GM19372 (cell line): ENCODE data around the gene LRP10.
A peak's percentile ranks its signal among the peaks of the same experiment; 100 is the strongest.
"Not testable (repeated sequence)": the region's sequence is repeated elsewhere in the genome, so short reads cannot be mapped to it uniquely, and the experiment has no call there.

Experiments used
- ATAC-seq: cut with Tn5 transposase; IDR thresholded peaks from one replicate; pipeline ENCODE4 v1.9.1; 2021; ENCODE audit warnings: mild to moderate bottlenecking, low read depth, moderate library complexity; ENCODE audit not compliant: unreplicated experiment

The LRP10 gene

DNA sequence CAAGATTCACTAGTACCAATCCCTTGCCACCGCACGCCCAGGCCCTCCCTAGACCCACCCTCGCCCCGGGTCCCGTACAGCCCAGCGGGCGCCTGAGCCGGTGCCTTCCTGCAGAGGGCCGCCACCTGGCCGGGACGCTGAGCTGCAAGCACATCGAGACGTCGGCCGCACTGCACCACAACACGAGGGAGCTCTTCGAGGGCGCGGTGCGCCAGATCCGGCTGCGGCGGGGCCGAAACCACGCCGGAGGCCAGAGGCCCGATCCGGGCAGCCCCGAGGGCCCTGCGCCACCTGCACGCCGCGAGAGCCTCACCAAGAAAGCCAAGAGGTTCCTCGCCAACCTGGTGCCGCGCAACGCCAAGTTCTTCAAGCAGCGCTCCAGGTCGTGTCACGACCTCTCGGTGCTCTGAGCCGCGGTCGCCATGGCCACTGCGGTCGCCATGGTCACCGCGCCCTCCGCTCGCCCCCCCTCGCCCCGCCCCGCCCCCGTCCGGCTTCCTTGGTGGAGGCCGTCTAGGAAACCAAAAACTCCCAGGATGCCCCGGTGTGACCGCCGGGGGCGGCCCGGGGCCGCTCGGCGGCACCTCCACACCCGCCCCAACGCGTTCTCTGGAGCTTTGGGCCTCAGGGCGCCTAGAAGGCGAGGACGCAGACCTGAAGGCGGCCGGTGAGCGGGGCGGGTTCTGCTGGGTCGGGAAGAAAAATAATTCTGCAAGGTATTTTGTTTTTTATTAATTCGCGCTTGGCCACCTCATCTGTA, 15.1 kb downstream of the LRP10 start:
- ATAC-seq = peak; percentile 56

DNA sequence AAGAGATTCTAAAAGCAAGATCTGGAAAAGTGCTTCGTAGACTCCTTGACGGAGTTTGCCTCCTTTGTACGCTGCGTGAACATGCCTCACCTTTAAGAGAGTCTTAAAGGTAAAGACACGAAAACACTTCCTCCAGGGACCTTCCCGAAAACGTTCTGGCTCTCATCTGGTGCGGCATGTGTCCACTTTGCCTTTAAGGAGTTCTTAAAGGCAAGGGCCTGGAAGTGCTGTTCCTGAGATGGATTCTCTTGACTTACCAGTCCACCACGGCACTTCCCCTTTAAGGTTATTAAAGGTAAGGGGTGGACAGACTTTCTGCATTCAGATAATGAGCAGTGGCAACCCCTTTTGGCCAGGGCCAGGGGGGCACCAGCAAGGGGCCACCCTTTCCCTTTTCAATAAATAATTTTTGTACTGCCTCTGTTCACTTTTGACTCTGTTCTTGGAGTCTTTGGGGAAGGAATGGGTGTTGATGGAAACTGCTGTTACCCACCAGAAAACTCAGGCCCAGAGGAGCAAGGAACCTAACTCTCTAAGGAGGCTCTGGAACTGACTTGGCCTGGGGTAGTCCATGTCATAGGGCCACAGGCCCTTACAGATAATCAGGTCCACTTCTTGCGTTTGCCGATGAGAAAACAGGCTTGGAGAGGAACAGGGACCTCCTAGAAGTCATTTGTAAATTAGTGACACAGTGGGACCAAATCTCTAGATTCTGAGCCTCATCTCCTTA, 15.9 kb downstream of the LRP10 start:
- ATAC-seq = peak; percentile 34

DNA sequence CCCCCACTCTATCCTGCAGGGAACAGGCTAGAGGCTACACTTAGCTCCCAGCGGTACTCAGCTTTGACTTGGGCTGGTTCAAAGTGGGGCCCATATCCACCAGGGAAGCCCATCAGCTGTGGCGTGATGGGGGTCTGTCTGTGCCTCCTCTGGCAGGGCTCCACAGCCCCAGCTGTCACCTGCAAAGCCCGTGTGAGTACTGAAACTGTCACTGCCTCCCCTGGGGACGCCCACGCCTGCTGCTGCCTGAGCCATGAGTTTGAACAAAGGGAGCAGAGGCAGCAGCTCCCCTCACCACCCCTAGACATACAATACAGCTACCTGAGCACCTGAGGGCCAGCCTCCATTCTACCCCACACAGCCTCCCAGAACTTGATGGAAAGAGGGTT, 16.4 kb downstream of the LRP10 start:
- peak; percentile 33 for ATAC-seq

DNA sequence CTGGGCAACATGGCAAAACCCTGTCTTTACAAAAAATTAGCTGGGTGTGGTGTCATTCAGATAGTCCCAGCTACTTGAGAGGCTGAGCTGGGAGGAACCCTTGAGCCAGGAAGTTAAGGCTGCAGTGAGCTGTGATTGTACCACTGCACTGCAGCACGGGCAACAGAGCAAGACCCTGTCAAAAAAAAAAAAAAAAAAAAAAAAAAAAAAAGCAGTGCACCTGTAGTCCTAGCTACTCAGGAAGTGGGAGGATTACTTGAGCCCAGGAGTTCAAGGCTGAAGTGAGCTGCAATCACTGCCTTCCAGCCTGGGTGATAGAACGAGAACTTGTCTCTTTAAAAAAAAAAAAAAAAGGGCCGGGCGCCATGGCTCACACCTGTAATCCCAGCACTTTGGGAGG, 17.1 kb downstream of the LRP10 start:
- no peak for ATAC-seq

DNA sequence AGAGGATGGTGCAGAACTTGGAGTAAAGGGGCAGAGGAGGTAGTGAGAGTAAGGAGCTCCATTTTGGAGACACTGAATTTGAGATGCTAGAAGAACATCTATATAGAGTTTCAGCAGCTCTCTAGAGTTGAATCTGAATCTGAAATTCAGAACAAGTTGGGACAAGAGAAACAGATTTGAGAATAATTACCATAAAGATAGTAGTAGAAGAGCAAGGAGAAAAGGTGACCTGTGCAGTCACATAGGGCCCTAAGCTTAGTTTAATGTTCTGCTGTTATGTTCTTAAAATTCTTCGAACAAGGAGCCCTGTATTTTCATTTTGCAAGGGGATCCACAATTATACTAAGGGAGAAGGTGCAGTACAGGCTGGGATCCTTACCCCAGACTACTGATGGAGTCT, 18.9 kb downstream of the LRP10 start:
- ATAC-seq = no peak

DNA sequence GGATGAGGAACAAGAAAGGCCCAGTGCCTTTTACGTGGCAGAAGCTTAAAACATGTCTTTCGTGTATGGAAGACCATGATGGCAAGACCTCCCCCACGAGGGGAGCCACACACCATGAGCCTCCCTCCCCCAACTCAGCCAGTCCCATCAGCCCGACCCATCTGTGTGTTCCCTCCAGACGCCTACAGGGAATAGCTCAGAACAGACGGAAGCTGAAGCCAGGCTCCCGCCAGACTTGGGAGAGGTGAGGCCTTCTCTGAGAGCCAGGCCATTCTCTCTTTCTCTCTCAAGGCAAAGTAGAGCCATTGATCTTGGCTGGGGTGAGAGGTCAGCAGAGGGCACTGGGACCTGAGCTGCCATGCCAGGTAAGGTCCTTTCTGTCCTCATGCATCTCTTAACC, 20.9 kb downstream of the LRP10 start:
- ATAC-seq = no peak

DNA sequence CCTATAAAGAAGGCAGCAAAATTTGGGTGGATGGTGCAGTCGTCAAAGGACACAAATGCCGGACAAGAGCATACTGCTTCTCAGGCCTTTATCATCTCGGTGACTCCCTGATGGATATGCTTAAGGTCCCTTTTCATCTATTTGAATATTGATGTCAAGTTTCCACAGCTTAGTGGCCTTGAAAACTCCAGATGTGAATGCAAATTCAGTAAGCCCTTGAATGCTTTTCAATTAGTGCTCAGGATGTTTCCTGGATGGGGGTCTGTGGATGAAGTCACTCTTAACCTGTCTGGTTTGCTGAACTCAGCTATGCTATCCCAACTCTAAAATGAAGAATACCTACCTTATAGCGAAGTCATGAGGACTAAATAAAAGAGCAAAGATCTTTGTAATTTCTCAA, 22.2 kb downstream of the LRP10 start:
- ATAC-seq = no peak

DNA sequence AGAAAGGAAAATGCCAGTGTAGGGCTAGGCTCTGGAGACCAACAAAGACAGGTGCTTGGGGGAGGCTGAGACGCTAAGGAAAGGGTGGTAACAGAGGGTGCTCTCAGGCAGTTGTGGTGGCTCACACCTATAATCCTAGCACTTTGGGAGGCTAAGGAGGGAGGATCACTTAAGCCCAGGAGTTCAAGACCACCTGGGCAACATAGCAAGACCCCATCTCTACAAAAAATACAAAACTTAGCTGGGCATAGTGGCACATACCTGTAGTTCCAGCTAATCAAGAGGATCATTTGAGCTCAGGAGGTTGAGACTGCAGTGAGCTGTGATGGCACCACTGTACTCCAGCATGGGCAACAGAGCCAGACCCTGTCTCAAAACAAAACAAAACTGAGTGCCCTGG, 23.9 kb downstream of the LRP10 start:
- ATAC-seq = no peak

DNA sequence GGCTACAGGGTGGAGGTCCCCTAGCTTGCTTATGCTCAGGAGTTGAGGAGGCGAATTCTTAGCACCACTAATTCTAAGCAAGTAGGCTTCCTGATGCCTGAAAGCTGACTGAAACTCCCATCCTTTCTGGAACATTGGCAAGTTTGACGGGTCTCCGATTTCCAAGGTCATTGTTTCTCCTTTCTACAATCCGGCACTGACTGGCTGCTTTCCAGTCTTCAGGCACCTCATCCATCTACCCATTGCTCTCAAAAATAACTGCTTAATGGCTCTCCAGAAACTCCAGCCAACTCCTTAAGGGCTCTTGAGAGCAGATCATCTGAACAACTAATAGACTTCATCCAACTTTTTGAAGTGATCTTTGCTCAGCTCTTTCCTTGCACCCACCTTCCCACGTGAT, 24.8 kb downstream of the LRP10 start:
- no peak for ATAC-seq

DNA sequence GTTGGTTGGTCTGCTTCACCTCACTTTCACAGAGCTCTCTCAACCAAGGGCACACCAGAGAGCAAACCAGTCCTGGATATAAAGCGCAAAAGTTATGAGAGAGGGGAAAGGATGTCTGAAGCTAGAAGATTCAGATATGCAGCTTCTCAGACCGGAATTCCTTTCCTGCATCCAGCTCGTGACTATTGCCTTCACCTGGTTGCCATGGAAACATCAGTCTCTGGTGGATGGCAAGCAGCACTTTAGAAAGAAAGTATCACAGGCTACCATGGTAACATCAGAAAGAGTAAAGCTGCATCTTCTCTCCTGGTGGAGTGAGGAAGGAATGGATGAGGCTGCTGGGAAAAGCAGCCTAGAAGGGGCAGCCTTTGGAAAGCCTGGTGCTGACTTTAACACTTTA, 25.2 kb downstream of the LRP10 start:
- no peak for ATAC-seq

DNA sequence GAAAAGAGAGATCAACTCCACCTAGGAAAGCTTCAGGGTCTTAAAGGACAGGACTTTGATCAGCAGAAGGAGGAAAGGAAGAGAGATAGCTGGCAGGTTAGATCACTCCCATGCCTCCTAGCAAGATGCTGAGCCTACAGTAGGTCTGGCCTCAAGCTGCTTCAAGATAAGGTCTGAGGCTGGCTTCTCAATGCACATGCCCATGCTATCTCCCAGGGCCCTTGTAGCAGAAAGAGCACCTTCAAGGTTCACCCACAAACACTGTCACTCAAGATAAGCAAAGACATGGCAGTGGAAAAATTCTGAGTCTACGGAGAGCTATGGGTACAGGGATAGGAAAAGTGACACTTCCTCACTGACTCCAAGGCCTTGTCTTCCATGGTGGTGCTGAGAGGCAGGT, 25.8 kb downstream of the LRP10 start:
- ATAC-seq = no peak

DNA sequence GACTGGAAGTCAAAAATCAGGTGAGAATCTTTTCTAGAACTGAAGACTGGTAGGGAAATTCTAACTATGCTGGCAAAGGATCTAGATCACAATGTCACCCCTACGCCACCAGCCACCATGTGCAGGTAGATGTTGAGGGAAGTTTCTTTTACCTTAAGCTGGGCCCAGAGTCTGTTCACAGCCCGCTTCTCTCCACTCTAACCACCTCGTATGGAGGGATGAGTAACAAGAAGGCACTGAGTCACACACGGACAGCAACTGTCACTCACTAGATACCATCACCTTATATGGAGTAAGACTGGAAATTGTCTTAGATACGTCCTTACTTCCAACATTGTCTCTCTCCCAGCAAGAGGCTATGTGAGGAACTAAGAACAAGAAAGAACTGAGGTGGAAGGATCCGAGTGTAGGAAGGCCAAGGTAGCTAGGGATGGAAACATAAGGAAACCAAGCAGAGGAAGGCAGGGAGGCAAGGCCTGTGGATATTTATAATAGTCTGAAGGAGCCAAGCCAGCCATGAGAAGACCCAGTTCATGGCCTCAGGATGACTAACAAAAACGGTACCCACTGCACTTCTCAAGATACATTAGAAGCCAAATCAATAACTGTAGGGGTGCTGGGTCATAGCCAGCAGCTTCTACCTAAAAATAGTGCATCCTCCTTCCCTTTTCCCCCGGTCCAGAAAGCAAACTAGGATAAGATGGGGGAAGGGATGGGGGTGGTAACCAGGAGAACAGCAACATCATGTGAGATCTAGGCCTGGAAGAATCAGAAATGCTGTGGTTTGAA, 27.0 kb downstream of the LRP10 start:
- ATAC-seq = no peak

DNA sequence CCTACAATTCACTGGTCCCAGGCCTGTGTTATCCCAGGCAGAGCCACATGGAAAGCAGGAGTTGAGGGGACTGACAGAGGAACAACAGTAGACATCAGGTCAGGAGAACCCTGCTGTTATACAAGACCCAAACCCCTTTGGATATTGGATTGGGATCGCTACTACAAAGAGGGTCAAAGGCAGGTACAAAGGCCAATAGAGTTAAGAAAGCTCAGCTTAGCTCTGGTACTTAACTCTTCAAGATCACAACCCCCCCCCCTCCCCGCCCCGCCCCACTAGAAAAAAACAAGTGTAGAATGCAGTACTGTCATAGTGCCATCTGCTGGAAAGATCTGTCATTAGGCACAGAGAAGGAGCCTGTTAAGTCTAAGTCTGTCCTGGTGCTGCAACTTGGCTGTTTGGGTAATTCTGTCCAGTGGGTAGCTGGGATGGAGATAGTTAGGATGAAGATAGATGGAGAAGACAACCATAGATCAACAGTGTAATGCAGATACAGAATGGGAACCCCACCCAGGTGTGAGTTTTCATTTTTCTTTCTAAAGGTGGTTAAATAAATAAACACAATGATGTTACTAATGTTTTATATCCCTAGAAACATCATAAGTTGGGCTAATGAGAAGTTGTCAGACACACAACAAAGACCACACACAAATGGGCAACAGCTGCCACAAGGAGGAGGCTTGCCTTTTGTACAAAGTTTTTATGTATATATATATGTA, 28.7 kb downstream of the LRP10 start:
- no peak for ATAC-seq

DNA sequence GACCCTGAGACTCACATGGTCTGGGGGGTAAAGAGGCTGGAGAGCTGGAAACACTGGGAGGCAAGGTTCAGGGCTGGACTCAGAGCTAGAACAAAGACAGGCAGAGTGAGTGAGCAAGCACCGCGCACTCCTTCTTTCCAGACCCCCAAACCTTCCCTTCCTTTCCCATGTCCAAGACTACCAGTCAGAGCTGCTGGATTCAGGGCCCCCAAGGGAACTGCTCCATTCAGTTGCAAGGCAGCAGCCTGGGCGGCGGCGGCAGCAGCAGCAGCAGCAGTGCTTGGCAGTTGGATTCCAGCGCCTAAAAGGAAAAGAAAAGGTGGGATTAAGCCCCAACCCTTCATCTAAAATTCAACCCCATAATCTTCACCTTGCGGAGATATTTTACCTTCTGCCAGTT, 30.3 kb downstream of the LRP10 start:
- no peak for ATAC-seq

DNA sequence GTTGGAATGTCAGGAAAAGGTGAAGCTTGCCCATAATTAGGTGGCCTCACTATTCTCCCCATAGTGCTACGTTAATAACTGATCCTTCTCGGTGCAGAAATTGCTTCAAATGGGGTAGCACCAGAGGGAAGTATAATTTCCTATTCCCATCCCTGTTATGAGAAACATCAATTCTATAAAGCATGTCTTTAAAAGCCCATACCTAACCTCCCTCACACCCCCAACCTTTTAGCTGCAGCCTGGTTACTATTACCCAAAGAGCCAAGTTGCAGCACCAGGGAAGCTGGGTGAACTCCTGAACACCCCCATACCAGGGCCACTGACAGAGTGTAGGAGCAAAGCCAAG, 32.2 kb downstream of the LRP10 start:
- ATAC-seq = no peak

DNA sequence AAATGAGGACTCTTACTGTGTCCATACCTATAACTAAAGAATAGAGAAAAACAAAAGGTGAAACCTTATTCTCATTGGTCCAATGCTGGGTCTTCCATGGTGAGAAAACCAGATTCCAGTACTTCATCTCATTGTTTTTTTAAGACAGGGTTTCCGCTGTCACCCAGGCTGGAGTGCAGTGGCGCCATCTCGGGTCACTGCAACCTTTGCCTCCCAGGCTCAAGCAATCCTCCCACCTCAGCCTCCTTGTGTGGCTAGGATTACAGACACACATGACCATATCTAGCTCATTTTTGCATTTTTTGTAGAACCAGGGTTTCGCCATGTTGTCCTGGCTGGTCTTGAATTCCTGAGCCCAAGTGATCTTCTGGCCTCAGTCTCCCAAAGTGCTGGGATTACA, 34.1 kb downstream of the LRP10 start:
- no peak for ATAC-seq

DNA sequence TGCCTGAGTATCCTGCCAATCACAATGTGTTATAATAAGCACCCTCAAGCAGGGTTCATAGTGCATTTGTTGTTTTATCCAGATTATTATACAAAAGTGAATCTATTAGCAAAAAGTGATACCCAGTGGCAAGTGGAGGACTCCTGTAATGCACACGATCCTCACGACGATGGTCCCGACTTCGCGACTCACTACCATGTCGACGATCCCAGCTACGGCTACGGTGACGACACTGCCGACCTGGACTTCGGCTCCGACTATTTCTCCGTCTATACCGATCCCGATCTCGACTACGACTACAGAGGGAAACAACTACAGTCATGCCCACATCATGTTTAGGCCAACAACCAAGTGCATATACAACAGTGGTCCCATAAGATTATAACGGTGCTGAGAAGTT, 34.5 kb downstream of the LRP10 start:
- ATAC-seq = no peak

DNA sequence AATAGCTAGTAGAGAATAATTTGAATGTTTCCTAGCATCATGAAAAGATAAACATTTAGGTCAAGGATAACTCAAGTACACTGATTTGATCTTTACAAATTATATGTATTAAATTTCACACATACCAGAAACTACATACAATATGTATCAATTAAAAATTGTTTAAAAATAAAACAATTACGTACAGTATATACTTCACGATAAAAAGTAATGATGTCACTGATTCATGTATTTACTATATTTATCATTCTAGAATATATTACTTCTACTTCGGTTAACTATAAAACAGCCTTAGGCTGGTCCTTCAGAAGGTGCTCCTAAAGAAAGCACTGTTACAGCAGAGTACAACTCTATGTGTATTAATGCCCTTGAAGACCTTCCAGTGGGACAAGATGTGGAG, 35.9 kb downstream of the LRP10 start:
- ATAC-seq = no peak

DNA sequence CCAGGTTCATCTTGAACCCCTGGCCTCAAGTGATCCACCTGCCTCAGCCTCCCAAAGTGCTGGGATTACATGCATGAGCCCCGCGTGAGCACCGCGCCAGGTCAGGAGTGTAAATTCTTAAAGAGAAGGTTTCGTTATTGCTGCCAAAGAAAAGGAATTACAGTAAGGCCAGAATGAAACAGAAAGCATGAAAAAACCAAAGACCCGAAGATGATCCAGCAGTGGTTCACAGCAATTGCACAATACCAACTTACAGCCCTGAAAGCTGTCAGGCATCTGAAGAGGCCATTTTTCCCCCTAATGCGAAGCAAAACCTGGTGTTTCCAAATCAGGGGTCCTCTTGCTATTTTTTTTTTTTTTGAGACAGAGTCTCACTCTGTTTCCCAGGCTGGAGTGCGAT, 37.1 kb downstream of the LRP10 start:
- no peak for ATAC-seq

DNA sequence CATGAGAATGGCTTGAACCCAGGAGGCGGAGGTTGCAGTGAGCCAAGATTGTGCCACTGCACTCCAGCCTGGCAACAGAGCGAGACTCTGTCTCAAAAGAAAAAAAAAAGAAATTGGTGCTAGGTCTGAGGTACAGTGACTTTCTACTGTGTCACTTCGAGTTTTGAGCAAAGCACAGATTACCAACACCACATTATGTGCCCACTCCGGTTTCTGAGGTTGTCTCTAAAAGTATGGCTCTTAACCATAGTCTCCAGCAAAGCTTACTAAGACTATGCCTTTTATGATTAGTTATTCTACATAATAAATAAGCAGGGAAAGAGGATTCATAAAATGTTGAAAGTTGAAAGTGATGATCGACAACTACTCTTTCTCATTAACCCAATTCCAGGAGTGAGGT, 39.4 kb downstream of the LRP10 start:
- no peak for ATAC-seq

DNA sequence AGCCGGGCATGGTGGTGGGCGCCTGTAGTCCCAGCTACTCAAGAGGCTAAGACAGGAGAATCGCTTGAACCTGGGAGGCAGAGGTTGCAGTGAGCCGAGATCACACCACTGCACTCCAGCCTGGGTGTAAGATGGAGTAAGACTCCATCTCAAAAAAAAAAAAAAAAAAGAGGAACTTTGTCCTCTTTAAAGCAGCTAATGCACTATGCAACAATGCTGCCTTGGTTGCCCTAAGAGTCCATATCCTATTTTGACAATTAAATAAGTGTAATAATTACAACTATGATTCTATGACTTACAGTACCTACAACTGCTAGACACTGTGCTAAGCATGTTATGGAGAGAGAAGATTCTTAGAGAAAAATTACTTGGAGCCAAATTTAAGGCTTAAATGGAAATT, 43.3 kb downstream of the LRP10 start:
- ATAC-seq = not testable (repeated sequence)
